Spleen (tissue), 7 donors: Measurements from ENCODE around the gene FMOD.

Source experiments
- POLR2A ChIP-seq, 3 donors: fragments of 450-650 bp; IDR thresholded peaks; one replicate each; pipeline ENCODE4 v1.5.1; 2017; ENCODE audit warnings: antibody characterized with exemption in 3 of 3, mild to moderate bottlenecking in 1 of 3
- POLR2AphosphoS5 ChIP-seq, 3 donors: sonication (generic); formaldehyde crosslinking; IDR thresholded peaks; one replicate each; pipeline ENCODE4 v1.5.1; 2017; ENCODE audit warnings: antibody characterized with exemption in 3 of 3
- TF ChIP-seq, protein P1 (sequence below), 11 experiments: fragments of 200-600 bp in 7 of 11; fragments of 450-650 bp in 4 of 11; sonication (generic) in 4 of 11; IDR thresholded peaks in 8 of 11; conservative IDR thresholded peaks in 3 of 11; 1 replicate in 7 of 11; 2 replicates in 4 of 11; pipeline versions ENCODE4 v1.4.0 to v1.8.0; 2016 to 2021; ENCODE audit warnings: antibody characterized with exemption in 11 of 11, inconsistent platforms in 4 of 11, mild to moderate bottlenecking in 1 of 11
- donor health status: DM: no; HTN: no; CAD: no; lungs with moderate emphysema.
- donor health status: DM: no; HTN: no; CAD: no.
- donor health status: DM: no; HTN: no; CAD: no.

DNA sequence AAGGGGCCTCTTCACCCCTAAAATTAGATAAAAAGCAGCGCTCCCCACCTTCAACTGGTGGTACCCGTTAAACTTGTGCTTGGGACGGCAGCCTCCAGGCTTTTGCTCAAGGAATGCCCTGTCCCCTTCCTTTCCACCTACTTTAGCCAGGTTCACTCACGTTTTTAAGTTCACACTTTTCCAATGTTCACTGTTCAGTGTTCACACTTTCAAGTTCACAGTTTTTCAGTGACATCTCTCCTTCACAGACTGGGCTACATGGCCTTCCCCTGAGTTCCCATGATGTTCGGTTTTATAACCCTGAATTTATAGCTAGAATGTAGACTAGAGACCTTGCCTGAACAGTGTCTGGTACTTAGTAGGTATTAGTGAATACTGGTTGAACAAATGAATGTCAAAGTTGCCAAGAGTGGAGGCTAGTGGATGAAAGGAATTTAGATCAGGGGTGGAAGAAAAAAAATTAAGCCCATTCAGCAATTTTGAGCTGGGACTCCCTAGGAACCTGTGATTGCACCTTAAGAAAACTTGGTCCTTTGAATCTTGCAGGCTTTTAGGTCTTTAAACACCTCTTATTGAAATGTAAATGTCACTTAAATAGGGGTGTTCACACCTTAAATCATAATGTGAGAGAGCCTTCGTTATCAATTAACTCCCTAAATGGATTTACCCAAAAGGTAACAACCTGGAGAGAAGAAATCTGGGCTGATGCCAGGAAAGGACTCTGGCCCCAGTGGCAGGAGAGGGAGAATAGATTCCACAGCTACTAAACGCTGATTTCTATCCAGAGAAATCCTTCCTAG lies 33.3 kb downstream of the FMOD start:
- TF ChIP-seq, protein P1, sequence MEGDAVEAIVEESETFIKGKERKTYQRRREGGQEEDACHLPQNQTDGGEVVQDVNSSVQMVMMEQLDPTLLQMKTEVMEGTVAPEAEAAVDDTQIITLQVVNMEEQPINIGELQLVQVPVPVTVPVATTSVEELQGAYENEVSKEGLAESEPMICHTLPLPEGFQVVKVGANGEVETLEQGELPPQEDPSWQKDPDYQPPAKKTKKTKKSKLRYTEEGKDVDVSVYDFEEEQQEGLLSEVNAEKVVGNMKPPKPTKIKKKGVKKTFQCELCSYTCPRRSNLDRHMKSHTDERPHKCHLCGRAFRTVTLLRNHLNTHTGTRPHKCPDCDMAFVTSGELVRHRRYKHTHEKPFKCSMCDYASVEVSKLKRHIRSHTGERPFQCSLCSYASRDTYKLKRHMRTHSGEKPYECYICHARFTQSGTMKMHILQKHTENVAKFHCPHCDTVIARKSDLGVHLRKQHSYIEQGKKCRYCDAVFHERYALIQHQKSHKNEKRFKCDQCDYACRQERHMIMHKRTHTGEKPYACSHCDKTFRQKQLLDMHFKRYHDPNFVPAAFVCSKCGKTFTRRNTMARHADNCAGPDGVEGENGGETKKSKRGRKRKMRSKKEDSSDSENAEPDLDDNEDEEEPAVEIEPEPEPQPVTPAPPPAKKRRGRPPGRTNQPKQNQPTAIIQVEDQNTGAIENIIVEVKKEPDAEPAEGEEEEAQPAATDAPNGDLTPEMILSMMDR (IDR thresholded peaks at IDR 0.05 in 8 of 11, conservative IDR thresholded peaks at IDR 0.05 in 3 of 11), result no peak
- no peak for TF ChIP-seq POLR2A (IDR thresholded peaks at IDR 0.05)
- TF ChIP-seq POLR2AphosphoS5 (IDR thresholded peaks at IDR 0.05), result no peak
